ENCODE measurements around the gene TMEM63B. TPM values are rescaled to one million over a fixed set of nuclear protein-coding genes. Genes with fewer than 3 reads are reported as not detected.

TMEM63B gene
- total and polyA plus RNA-seq, 9 of the 15 experiments (the other 6 are each of a cell fraction or from before 2014, with no cell fraction given) = 0.14 to 39.4 (median 14.4) TPM

GRCh38 chr6:44129841-44130322 is 2.5 kb downstream of the TMEM63B start (continued):
- TF ChIP-seq ZBTB43 (CRISPR knock-in tag; IDR thresholded peaks at IDR 0.05) (no peak), MYC (IDR thresholded peaks at IDR 0.05; ENCODE audit: low read depth, low read length) (0 out of 2 replicates have a peak, but pooled peaks have one; percentile 7), MYC (CRISPR knock-in tag; IDR thresholded peaks at IDR 0.05; ENCODE audit: borderline replicate concordance, low read depth) (no peak), ARID3A (IDR thresholded peaks at IDR 0.05; ENCODE audit: borderline replicate concordance, low read depth, low read length) (peak; percentile 72; the same call in 1 of the 2 replicates), SRSF3 (IDR thresholded peaks at IDR 0.05; ENCODE audit: insufficient read depth, low read length) (no peak), TBL1XR1 (IDR thresholded peaks at IDR 0.05; ENCODE audit: low read length in 2 of 2) (peak; percentile 53 to 59; a peak in 2 of 4 replicates), CCAR2 (IDR thresholded peaks at IDR 0.05; ENCODE audit: low read depth, low read length) (no peak), ZBTB1 (CRISPR knock-in tag; IDR thresholded peaks at IDR 0.05; ENCODE audit: borderline replicate concordance, low read depth) (0 out of 2 replicates have a peak, but pooled peaks have one; percentile 26), SRF (CRISPR knock-in tag; IDR thresholded peaks at IDR 0.05) (no peak), HMG20A (CRISPR knock-in tag; conservative IDR thresholded peaks at IDR 0.05) (no peak), BCOR (IDR thresholded peaks at IDR 0.05) (peak; percentile 100), AFF1 (IDR thresholded peaks at IDR 0.05; ENCODE audit: low read depth in 1 of 2, partially characterized antibody in 2 of 2) (no peak), TCF3 (CRISPR knock-in tag; IDR thresholded peaks at IDR 0.05) (peak; percentile 92), MNT (conservative IDR thresholded peaks at IDR 0.05) (peak; percentile 51 to 57; a peak in 2 of 4 replicates), KLF13 (tag; IDR thresholded peaks at IDR 0.05; ENCODE audit: borderline replicate concordance, low read depth) (no peak), ELK1 (CRISPR knock-in tag; IDR thresholded peaks at IDR 0.05) (no peak), KDM1A (IDR thresholded peaks at IDR 0.05) (peak; percentile 97 to 99)
